HG03103 (cell line): Measurements from ENCODE around the gene DPP10.

Experiments used
- ATAC-seq: cut with Tn5 transposase; IDR thresholded peaks from one replicate; pipeline ENCODE4 v1.9.1; 2021; ENCODE audit warnings: low read depth; ENCODE audit not compliant: unreplicated experiment

The DPP10 gene

GRCh38 chr2:114787486-114787885, 345.0 kb downstream of the DPP10 start:
- no peak for ATAC-seq

GRCh38 chr2:114789989-114790388, 347.5 kb downstream of the DPP10 start:
- ATAC-seq = no peak

GRCh38 chr2:114797540-114797939, 355.1 kb downstream of the DPP10 start:
- ATAC-seq = no peak

GRCh38 chr2:114797942-114798341, 355.5 kb downstream of the DPP10 start:
- no peak for ATAC-seq

- no peak for ATAC-seq
These were observed 357.9 kb downstream of the DPP10 start for GRCh38 chr2:114800371-114800770.

GRCh38 chr2:114805195-114805594, 362.8 kb downstream of the DPP10 start:
- ATAC-seq = no peak

GRCh38 chr2:114810092-114810491, 367.7 kb downstream of the DPP10 start:
- no peak for ATAC-seq

GRCh38 chr2:114812261-114812660, 369.8 kb downstream of the DPP10 start:
- ATAC-seq = no peak

GRCh38 chr2:114814355-114814754, 371.9 kb downstream of the DPP10 start:
- no peak for ATAC-seq

- ATAC-seq = no peak
These were observed 378.6 kb downstream of the DPP10 start for GRCh38 chr2:114821055-114821454.

GRCh38 chr2:114843963-114844362, 401.5 kb downstream of the DPP10 start:
- no peak for ATAC-seq

- ATAC-seq = no peak
These were observed 414.8 kb downstream of the DPP10 start for GRCh38 chr2:114857196-114857595.

- no peak for ATAC-seq
These were observed 417.5 kb downstream of the DPP10 start for GRCh38 chr2:114859726-114860510.

- no peak for ATAC-seq
These were observed 419.8 kb downstream of the DPP10 start for GRCh38 chr2:114862243-114862642.

- ATAC-seq = no peak
These were observed 422.5 kb downstream of the DPP10 start for GRCh38 chr2:114864901-114865300.

GRCh38 chr2:114880046-114880445, 437.6 kb downstream of the DPP10 start:
- ATAC-seq = no peak

GRCh38 chr2:114919985-114920384, 477.5 kb downstream of the DPP10 start:
- no peak for ATAC-seq

- ATAC-seq = no peak
These were observed 479.6 kb downstream of the DPP10 start for GRCh38 chr2:114922076-114922475.

GRCh38 chr2:114925296-114926255, 483.1 kb downstream of the DPP10 start:
- no peak for ATAC-seq

- no peak for ATAC-seq
These were observed 483.9 kb downstream of the DPP10 start for GRCh38 chr2:114926303-114926702.

GRCh38 chr2:114929225-114929624, 486.8 kb downstream of the DPP10 start:
- no peak for ATAC-seq
